ENCODE measurements around the gene TXNRD2.

Gene TXNRD2

DNA sequence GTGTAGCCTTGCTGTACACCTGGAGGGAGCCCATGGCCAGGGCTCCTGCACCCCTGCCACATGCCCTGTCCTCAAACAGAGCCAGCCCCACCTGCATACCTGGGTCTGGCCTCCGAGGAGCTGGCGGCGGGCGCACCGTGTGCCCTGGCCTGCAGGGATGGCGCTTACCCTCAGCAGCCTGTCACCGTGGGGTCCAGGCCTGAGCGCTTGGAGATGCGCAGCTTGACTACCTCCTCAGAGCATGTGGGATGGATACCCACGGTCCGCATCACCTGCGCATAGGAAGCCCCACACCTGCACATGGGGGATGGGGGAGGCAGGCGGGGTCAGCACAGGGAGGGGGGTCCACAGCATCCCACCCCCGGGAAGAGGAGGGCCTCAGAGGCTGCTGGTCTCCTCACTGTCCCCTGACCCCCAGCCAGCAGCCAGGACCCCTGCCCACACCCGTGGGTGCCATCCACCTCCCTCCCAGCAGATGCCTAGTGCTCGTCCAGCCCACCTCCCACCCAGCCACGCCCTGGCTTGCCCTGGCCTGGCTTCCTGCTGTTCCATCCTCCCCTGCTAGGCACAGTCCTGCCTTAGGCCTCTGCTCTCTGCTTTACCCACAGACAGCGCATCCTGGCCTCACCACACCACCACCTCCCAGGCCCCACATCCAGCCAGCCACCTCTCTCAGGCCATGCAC, 64.5 kb downstream of the TXNRD2 start:
- Histone ChIP-seq H3K9ac (ENCODE audit: low read length) (no peak overlapping the region), H3K27me3 (ENCODE audit: control insufficient read depth in 1 of 2, insufficient read depth in 2 of 2, low read length in 2 of 2) (peaks cover 0 to 4% of the 10 kb centered on the region in 2 donors), H3K27ac (ENCODE audit: low read depth, low read length) (no peak overlapping the region), H3K9me3 (ENCODE audit: low read length) (no peaks in the 10 kb centered on the region), H3K4me1 (ENCODE audit: insufficient read depth, low read length) (peaks cover 18% of the 10 kb centered on the region), H3K4me3 (ENCODE audit: low read depth in 1 of 2, low read length in 2 of 2) (no peak overlapping the region), H3K36me3 (ENCODE audit: insufficient read depth, low read length) (no peaks in the 10 kb centered on the region)

DNA sequence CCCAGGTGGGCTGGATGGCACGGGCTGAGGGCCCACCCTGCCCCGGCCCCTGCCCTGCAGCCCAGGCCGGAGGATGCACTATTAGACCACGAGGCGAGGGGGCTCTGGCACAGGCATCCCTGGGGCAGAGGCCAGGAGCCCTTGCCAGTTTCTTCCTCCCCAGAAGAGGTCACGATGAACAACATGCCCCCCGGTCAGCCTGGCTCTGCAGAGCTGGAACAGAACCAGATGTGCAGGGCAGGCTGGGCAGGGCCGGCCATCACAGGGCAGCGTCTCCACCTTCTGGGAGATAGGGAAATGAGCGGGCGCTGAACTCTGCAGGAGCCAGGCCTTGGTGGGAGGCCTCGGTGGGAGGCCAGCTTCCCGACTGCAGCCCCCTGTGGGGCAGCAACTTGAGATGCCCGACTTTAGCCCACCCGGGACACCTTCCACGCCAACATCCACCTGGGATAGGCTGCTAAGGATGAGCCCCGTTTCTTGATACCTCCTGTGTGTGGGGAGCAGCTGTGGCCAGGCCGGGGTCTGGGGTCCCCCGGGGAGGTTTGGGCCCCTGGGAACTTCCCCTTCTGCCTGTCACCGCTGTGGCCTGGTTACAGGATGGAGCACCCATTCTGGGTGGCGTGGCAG, 65.2 kb downstream of the TXNRD2 start:
- no peak overlapping the region for H3K27ac ChIP-seq (ENCODE audit: low read depth, low read length)
- H3K9me3 ChIP-seq (ENCODE audit: low read length): no peaks in the 10 kb centered on the region
- H3K4me1 ChIP-seq (ENCODE audit: insufficient read depth, low read length): peaks cover 11% of the 10 kb centered on the region
- H3K9ac ChIP-seq (ENCODE audit: low read length): no peak overlapping the region
- peaks cover 0 to 4% of the 10 kb centered on the region in 2 donors for H3K27me3 ChIP-seq (ENCODE audit: control insufficient read depth in 1 of 2, insufficient read depth in 2 of 2, low read length in 2 of 2)
- H3K4me3 ChIP-seq (ENCODE audit: low read depth in 1 of 2, low read length in 2 of 2): no peak overlapping the region
- H3K36me3 ChIP-seq (ENCODE audit: insufficient read depth, low read length): no peaks in the 10 kb centered on the region

DNA sequence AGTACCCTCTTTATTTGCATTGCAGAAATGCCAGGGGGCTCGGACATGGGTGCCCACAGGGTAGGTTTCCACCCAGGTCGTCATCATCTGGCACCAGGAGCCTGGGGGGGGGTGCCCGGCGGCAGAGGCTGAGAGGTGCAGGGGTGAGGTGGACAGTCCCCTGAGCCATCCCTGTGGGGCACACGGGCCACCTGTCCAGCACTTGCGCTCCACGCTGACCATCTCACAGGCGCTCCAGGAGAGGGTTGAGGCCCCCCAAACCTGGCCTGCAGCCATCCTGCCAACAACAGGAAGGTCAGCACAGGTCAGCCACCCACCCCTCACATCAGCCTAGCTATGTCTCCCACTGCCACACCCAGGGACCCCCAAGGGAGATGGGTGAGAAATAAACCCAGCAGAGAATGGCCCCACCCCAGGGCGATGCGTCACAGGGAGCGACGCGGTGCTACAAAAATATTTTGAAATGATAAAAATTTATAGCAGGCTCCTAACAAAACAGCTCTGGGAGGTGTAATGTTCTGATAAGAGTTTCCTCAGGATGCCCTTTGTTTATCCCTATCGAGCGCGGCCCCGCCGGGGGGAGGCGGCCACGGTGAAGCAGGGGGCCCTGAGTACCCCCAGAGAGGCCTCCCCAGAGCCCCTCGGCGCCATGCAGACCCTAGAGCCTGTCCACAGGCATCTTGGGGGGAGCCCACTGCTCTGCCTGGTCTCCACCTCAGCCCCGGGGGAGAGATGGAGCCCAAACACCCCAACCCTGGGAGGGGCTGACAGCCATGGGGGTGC, 65.9 kb downstream of the TXNRD2 start:
- Histone ChIP-seq H3K27me3 (ENCODE audit: control insufficient read depth in 1 of 2, insufficient read depth in 2 of 2, low read length in 2 of 2) (peaks cover 0 to 4% of the 10 kb centered on the region in 2 donors), H3K9ac (ENCODE audit: low read length) (no peak overlapping the region), H3K27ac (ENCODE audit: low read depth, low read length) (no peak overlapping the region), H3K36me3 (ENCODE audit: insufficient read depth, low read length) (no peaks in the 10 kb centered on the region), H3K9me3 (ENCODE audit: low read length) (no peaks in the 10 kb centered on the region), H3K4me1 (ENCODE audit: insufficient read depth, low read length) (peaks cover 5% of the 10 kb centered on the region), H3K4me3 (ENCODE audit: low read depth in 1 of 2, low read length in 2 of 2) (no peak overlapping the region)

DNA sequence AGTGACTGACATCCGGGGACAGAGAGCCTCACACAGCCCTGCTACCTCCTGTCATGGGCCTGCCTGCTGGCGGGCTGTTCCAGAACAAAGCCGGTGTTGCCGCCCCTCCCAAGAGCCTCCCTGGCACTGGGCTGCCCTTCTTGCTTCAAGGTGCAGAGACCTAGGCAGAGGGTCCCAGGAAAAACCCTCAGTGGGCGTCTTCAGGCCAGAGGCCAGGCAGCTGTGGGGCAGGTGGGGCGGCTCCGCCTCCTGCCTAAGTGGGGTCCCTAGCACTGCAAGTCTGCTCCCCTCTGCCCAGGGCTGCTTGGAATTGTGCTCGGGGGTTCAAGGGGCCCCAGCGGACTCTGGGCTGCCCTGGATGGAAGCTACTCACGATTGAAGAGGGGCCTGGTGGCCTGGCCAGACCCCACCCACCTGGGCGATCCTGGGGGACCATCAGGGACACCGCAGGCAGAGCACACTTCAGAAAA, 66.5 kb downstream of the TXNRD2 start:
- H3K9ac ChIP-seq (ENCODE audit: low read length): no peak overlapping the region

DNA sequence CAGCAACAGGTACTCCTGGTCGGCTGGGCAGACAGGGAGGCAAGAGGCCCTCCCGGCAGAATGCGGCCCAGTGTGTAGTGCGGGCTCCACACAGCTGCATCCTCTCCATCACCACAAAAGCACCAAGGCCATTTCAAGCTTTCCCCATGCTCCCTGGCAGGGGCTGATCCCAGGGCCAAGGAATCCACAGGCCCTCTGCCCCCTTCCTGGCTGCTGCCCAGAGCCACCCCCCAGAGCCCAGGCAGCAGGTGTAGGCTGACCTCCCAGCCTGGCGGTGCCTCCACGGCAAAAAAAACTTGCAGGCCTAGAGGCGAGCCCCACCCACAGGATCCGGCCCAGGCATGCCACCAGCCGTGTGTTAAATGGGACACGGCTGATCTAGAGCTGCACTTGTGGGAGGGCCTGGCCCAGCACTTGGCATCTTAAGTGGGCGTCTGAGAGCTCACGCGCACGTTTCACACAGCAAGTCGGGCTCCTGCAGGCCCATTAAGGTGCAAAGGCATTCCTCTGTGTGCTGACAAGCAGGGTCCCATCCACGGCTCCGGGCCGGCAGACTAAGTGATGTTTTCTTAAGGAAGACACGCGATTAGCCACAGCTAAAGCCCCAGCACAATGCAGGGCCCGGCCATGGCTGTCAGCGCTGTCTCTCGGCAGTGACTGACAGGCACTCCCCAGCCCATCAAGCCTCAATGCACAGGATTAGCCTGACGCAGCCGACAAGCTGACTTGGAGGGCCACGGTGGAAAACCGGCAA, 67.1 kb downstream of the TXNRD2 start:
- Histone ChIP-seq H3K36me3 (ENCODE audit: insufficient read depth, low read length) (no peaks in the 10 kb centered on the region), H3K9me3 (ENCODE audit: low read length) (no peaks in the 10 kb centered on the region), H3K9ac (ENCODE audit: low read length) (no peak overlapping the region), H3K27ac (ENCODE audit: low read depth, low read length) (no peak overlapping the region), H3K27me3 (ENCODE audit: control insufficient read depth in 1 of 2, insufficient read depth in 2 of 2, low read length in 2 of 2) (peaks cover 0 to 4% of the 10 kb centered on the region in 2 donors), H3K4me3 (ENCODE audit: low read depth in 1 of 2, low read length in 2 of 2) (no peak overlapping the region), H3K4me1 (ENCODE audit: insufficient read depth, low read length) (no peaks in the 10 kb centered on the region)

More for the DNA sequence above, 66.5 kb downstream of the TXNRD2 start:
- no peak overlapping the region for H3K27ac ChIP-seq (ENCODE audit: low read depth, low read length)
- no peaks in the 10 kb centered on the region for H3K4me1 ChIP-seq (ENCODE audit: insufficient read depth, low read length)
- no peaks in the 10 kb centered on the region for H3K36me3 ChIP-seq (ENCODE audit: insufficient read depth, low read length)
- no peaks in the 10 kb centered on the region for H3K9me3 ChIP-seq (ENCODE audit: low read length)
- H3K27me3 ChIP-seq (ENCODE audit: control insufficient read depth in 1 of 2, insufficient read depth in 2 of 2, low read length in 2 of 2): peaks cover 0 to 4% of the 10 kb centered on the region in 2 donors
- H3K4me3 ChIP-seq (ENCODE audit: low read depth in 1 of 2, low read length in 2 of 2): no peak overlapping the region

DNA sequence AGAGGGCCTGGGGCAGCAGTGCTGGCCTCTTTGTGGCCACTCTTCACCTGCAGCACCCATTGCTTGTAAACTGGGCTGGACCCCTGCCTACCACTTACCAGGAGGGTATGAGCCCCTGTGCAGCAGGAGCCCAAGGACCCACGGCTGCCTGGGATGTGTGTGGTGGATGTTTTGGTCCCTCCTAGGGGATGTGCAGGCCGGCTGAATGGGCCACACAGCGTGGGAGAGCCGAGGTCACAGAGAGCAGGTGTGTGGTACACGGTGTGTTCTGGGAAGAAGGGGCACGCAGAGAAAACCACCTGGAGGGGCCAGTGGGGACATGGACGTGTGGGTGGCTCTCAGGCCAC, 67.7 kb downstream of the TXNRD2 start:
- Histone ChIP-seq H3K4me3 (ENCODE audit: low read depth in 1 of 2, low read length in 2 of 2) (no peak overlapping the region), H3K4me1 (ENCODE audit: insufficient read depth, low read length) (no peaks in the 10 kb centered on the region), H3K9ac (ENCODE audit: low read length) (no peak overlapping the region), H3K27me3 (ENCODE audit: control insufficient read depth in 1 of 2, insufficient read depth in 2 of 2, low read length in 2 of 2) (peaks cover 0 to 4% of the 10 kb centered on the region in 2 donors), H3K9me3 (ENCODE audit: low read length) (no peaks in the 10 kb centered on the region), H3K27ac (ENCODE audit: low read depth, low read length) (no peak overlapping the region), H3K36me3 (ENCODE audit: insufficient read depth, low read length) (no peaks in the 10 kb centered on the region)

DNA sequence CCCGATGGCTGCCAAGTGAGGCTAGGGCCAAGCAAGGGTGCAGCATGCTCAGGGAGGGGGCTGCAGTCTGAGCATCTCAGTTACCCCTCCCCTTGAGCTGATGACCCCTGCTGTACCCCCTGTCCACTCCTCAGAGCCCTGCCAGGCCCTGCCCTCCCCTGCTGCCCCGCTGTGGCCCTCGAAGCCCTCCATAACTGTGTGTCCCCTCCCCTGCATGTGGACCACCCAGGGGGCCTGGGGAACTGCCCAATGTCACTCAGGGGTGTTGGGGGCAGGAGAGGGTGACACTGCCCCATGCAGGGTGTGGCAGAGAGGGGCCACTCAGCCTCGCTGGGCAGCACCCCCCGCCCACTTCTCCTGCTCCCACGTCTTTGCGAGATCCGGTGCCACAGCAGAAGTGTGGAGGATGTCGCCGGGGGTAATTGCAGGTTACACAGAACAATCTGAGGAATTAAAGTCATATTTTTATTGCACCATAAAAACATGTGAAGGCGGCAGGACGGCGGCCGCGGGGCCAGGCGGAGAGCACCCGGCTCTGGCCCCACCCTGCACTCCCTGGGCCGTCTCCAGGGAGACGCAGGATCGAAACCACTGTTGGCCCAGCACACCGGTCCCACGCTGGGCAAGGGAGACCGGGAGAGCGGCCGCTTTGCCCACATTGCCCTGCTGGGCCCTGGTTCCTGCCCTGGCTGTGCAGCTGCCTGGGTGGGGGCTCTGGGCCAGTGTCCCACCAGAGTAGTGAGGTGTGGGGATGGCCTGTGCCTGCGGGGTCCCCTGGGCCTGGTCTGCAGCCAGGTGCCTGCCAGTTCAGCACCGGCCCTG, 68.3 kb downstream of the TXNRD2 start:
- H3K9me3 ChIP-seq (ENCODE audit: low read length): no peaks in the 10 kb centered on the region
- H3K36me3 ChIP-seq (ENCODE audit: insufficient read depth, low read length): no peaks in the 10 kb centered on the region
- H3K9ac ChIP-seq (ENCODE audit: low read length): no peak overlapping the region
- no peak overlapping the region for H3K4me3 ChIP-seq (ENCODE audit: low read depth in 1 of 2, low read length in 2 of 2)
- H3K27ac ChIP-seq (ENCODE audit: low read depth, low read length): no peak overlapping the region
- H3K4me1 ChIP-seq (ENCODE audit: insufficient read depth, low read length): no peaks in the 10 kb centered on the region
- peaks cover 0 to 4% of the 10 kb centered on the region in 2 donors for H3K27me3 ChIP-seq (ENCODE audit: control insufficient read depth in 1 of 2, insufficient read depth in 2 of 2, low read length in 2 of 2)

DNA sequence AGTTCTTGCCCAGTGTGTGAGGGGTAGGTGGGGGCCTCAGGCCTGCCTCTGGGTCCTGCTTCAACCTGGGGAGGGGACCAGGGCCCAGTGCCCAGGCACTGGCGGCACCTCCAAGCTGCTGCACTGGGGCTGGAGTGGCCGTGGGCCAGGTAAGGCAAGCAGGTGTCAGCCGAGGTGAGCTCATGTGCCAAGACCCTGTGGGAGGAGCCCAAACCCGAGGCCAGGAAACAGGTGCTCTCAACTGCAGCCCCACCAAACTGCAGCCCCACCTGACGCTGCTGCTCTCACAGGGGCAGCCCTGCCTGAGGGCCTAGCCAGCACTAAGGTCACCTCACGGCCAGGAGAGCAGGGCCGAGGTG, 68.9 kb downstream of the TXNRD2 start:
- H3K4me1 ChIP-seq (ENCODE audit: insufficient read depth, low read length): no peaks in the 10 kb centered on the region
- H3K4me3 ChIP-seq (ENCODE audit: low read depth in 1 of 2, low read length in 2 of 2): no peak overlapping the region
- H3K9ac ChIP-seq (ENCODE audit: low read length): no peak overlapping the region

DNA sequence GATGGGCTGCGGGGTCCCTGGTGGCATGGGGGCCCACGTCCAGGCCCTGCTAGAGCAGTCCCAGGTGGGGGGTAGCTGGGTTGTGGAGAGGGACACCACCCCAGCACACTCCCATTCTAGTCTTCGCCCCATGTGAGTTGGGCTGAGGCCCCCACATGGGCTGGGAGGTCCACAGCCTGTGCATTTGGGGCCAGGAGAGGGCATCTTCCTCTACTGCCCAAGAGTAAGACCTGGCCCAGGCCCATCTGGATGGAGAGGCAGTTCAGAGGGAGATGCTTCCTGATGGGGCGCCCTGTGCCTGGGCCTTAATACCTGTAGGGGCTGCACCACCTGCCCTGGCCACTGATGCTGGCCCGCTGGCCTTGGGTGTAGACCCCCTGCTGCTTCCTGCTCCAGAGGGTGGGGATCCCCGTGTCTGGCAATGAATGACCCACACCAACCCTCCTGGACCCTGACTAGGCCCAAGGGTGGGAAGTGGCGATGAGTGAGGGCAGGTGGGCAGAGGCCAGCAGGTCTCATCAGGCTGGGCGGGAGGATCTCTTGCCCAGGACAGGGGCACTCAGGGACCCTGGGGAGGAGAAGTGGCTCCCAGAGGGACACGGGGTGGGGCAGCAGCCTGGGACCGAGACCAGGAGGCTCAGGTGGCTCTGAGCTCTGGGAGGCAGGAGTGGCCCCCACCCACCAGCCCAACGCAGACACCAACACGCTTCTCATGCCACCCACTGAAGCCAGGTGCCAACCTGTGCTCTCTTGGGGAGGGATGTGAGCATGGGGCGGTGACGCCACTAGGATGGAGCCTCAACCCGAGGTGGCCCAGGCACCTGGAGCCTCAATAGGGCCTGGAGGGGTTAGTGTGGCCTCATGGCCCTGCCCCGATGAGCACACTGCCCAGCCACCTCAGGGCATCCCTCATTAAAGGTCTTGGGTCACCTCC, 69.5 kb downstream of the TXNRD2 start:
- Histone ChIP-seq H3K9ac (ENCODE audit: low read length) (no peak overlapping the region), H3K9me3 (ENCODE audit: low read length) (no peaks in the 10 kb centered on the region), H3K4me1 (ENCODE audit: insufficient read depth, low read length) (no peaks in the 10 kb centered on the region), H3K27me3 (ENCODE audit: control insufficient read depth in 1 of 2, insufficient read depth in 2 of 2, low read length in 2 of 2) (peaks cover 0 to 4% of the 10 kb centered on the region in 2 donors), H3K4me3 (ENCODE audit: low read depth in 1 of 2, low read length in 2 of 2) (no peak overlapping the region), H3K27ac (ENCODE audit: low read depth, low read length) (no peak overlapping the region), H3K36me3 (ENCODE audit: insufficient read depth, low read length) (no peaks in the 10 kb centered on the region)

More for the DNA sequence above, 68.9 kb downstream of the TXNRD2 start:
- no peaks in the 10 kb centered on the region for H3K36me3 ChIP-seq (ENCODE audit: insufficient read depth, low read length)
- no peak overlapping the region for H3K27ac ChIP-seq (ENCODE audit: low read depth, low read length)
- H3K27me3 ChIP-seq (ENCODE audit: control insufficient read depth in 1 of 2, insufficient read depth in 2 of 2, low read length in 2 of 2): peaks cover 0 to 4% of the 10 kb centered on the region in 2 donors
- no peaks in the 10 kb centered on the region for H3K9me3 ChIP-seq (ENCODE audit: low read length)

Data from muscle layer of colon (tissue), 2 donors.